PFSK-1 (cell line): Measurements from ENCODE around the gene ODC1.

Experiments used
- POLR2AphosphoS5 ChIP-seq: IDR thresholded peaks from 2 replicates; pipeline ENCODE4 v1.6.1; 2012; ENCODE audit warnings: low read depth, mild to moderate bottlenecking, control low read depth, low read length, moderate library complexity
- SIN3A ChIP-seq: IDR thresholded peaks from 2 replicates; pipeline ENCODE4 v1.6.1; 2012; ENCODE audit warnings: mild to moderate bottlenecking, low read length, moderate library complexity, borderline replicate concordance; ENCODE audit not compliant: insufficient read depth

GRCh38 chr2:10448576-10449485 lies 704 bp upstream of the ODC1 start:
- no peak for TF ChIP-seq POLR2AphosphoS5
- no peak for TF ChIP-seq SIN3A
